ENCODE data around the gene DPH6. TPM values are rescaled to one million over a fixed set of nuclear protein-coding genes. Genes with fewer than 3 reads are reported as not detected.
"Not testable (repeated sequence)": the region's sequence is repeated elsewhere in the genome, so short reads cannot be mapped to it uniquely, and the experiment has no call there.

Gene DPH6
- total RNA-seq, 1 donor from 2014 or later = 7.8 TPM

GRCh38 chr15:35444557-35445204, 101.3 kb downstream of the DPH6 start:
- DNase-seq (ENCODE audit: low spot score) = no peak
- Mint-ChIP-seq H3K9me3 (ENCODE audit: low read depth) (no peaks in the 10 kb centered on the region), H3K27ac (ENCODE audit: unreplicated experiment) (no peak overlapping the region), H3K4me3 (ENCODE audit: unreplicated experiment) (no peak overlapping the region), H3K27me3 (ENCODE audit: low read depth) (no peaks in the 10 kb centered on the region), H3K4me1 (ENCODE audit: low read depth) (peaks cover 20% of the 10 kb centered on the region), H3K36me3 (ENCODE audit: low read depth) (peaks cover 1% of the 10 kb centered on the region)
- TF ChIP-seq CTCF (IDR thresholded peaks at IDR 0.05) = peak; percentile 97

GRCh38 chr15:35443376-35443775, 102.6 kb downstream of the DPH6 start:
- Mint-ChIP-seq H3K27me3 (ENCODE audit: low read depth) (no peaks in the 10 kb centered on the region), H3K27ac (ENCODE audit: unreplicated experiment) (peak overlapping the region; percentile 32), H3K4me3 (ENCODE audit: unreplicated experiment) (no peak overlapping the region), H3K9me3 (ENCODE audit: low read depth) (no peaks in the 10 kb centered on the region), H3K36me3 (ENCODE audit: low read depth) (peaks cover 1% of the 10 kb centered on the region), H3K4me1 (ENCODE audit: low read depth) (peaks cover 32% of the 10 kb centered on the region)
- no peak for DNase-seq (ENCODE audit: low spot score)
- TF ChIP-seq CTCF (IDR thresholded peaks at IDR 0.05) = no peak

- TF ChIP-seq CTCF (IDR thresholded peaks at IDR 0.05) = no peak
- no peak overlapping the region for H3K4me3 Mint-ChIP-seq (ENCODE audit: unreplicated experiment)
- H3K4me1 Mint-ChIP-seq (ENCODE audit: low read depth) = peaks cover 33% of the 10 kb centered on the region
- H3K36me3 Mint-ChIP-seq (ENCODE audit: low read depth) = peaks cover 4% of the 10 kb centered on the region
- no peaks in the 10 kb centered on the region for H3K9me3 Mint-ChIP-seq (ENCODE audit: low read depth)
- no peak for DNase-seq (ENCODE audit: low spot score)
- no peaks in the 10 kb centered on the region for H3K27me3 Mint-ChIP-seq (ENCODE audit: low read depth)
- peak overlapping the region; percentile 42 for H3K27ac Mint-ChIP-seq (ENCODE audit: unreplicated experiment)
These were observed 103.2 kb downstream of the DPH6 start for GRCh38 chr15:35442742-35443141.

GRCh38 chr15:35441279-35441678, 104.7 kb downstream of the DPH6 start:
- H3K9me3 Mint-ChIP-seq (ENCODE audit: low read depth); H3K27ac Mint-ChIP-seq (ENCODE audit: unreplicated experiment); H3K27me3 Mint-ChIP-seq (ENCODE audit: low read depth); H3K36me3 Mint-ChIP-seq (ENCODE audit: low read depth); DNase-seq (ENCODE audit: low spot score); H3K4me3 Mint-ChIP-seq (ENCODE audit: unreplicated experiment): not testable (repeated sequence)
- peaks cover 33% of the 10 kb centered on the region for H3K4me1 Mint-ChIP-seq (ENCODE audit: low read depth)

GRCh38 chr15:35440265-35440664, 105.7 kb downstream of the DPH6 start:
- H3K27ac Mint-ChIP-seq (ENCODE audit: unreplicated experiment) = peak overlapping the region; percentile 24
- peaks cover 4% of the 10 kb centered on the region for H3K36me3 Mint-ChIP-seq (ENCODE audit: low read depth)
- TF ChIP-seq CTCF (IDR thresholded peaks at IDR 0.05) = no peak
- H3K4me3 Mint-ChIP-seq (ENCODE audit: unreplicated experiment) = no peak overlapping the region
- no peaks in the 10 kb centered on the region for H3K27me3 Mint-ChIP-seq (ENCODE audit: low read depth)
- H3K4me1 Mint-ChIP-seq (ENCODE audit: low read depth) = peaks cover 29% of the 10 kb centered on the region
- DNase-seq (ENCODE audit: low spot score) = no peak
- H3K9me3 Mint-ChIP-seq (ENCODE audit: low read depth) = no peaks in the 10 kb centered on the region

GRCh38 chr15:35439291-35439690, 106.7 kb downstream of the DPH6 start:
- Mint-ChIP-seq H3K27ac (ENCODE audit: unreplicated experiment) (peak overlapping the region; percentile 85), H3K4me1 (ENCODE audit: low read depth) (peaks cover 29% of the 10 kb centered on the region), H3K27me3 (ENCODE audit: low read depth) (no peaks in the 10 kb centered on the region), H3K36me3 (ENCODE audit: low read depth) (peaks cover 4% of the 10 kb centered on the region), H3K9me3 (ENCODE audit: low read depth) (no peaks in the 10 kb centered on the region), H3K4me3 (ENCODE audit: unreplicated experiment) (no peak overlapping the region)
- DNase-seq (ENCODE audit: low spot score) = no peak
- TF ChIP-seq CTCF (IDR thresholded peaks at IDR 0.05) = no peak
